ENCODE data around the gene MVD. TPM values are rescaled to one million over a fixed set of nuclear protein-coding genes. Genes with fewer than 3 reads are reported as not detected.

The MVD gene
- total and polyA plus RNA-seq, 10 donors = 24.1 to 74.9 (median 37.1) TPM

DNA sequence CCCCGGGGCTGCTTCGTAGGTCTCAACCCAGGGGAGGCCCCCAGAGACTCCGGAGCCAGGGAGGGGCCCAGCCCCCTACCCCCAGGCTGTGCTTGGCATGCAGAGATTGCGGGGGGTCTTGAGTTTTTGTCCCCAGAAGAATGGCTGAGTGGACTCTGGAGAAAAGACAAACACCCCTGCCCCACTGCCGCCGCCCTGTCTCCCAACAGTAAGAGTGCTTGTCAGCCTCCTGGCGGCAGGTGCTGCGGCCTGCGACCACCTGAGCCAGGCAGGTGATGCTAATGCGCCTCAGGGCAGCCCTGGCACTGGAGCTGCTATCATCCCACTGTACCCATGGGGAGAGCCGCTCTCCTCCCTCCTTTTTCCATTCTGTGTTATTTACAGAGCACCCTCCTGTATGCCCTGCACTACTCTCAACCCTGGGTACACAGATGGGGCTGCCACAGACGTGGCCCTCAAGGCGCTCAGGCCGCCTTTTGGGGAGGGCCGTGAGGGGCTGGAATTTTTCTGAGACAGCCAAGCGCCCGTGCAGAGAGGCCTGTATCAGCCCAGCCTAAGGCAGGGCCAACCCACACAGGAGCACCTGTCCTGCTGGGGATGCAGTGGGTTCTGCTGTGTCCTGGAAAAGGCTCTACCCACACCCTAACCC, 27.1 kb downstream of the MVD start:
- peaks cover 0 to 27% (median 18%) of the 10 kb centered on the region in 6 donors for H3K36me3 ChIP-seq
- 78 to 90% (median 88%) methylated on average over 15 to 17 of the region's 17 CpGs for WGBS, 5 donors
- H3K27me3 ChIP-seq (replicated peaks in 1 of 7) = peaks cover 0 to 47% (median 31%) of the 10 kb centered on the region in 7 donors
- DNase-seq = peak; percentile 75
- peaks cover 7 to 89% (median 61%) of the 10 kb centered on the region in 6 donors for H3K4me1 ChIP-seq
- no peak overlapping the region for H3K4me3 ChIP-seq
- peak overlapping the region in 3 of 8 donors; percentile 89 to 94 (median 90) for H3K27ac ChIP-seq
- intact Hi-C loops (cut with DNase I; ENCODE audit: low total_unique reads) = no loop called here
- H3K9me3 ChIP-seq = no peaks in the 10 kb centered on the region
- TF ChIP-seq POLR2AphosphoS5 (IDR thresholded peaks at IDR 0.05) (peak in 1 of 3 donors; percentile 13), POLR2A (IDR thresholded peaks at IDR 0.05) (no peak)
- TF ChIP-seq, protein P1, sequence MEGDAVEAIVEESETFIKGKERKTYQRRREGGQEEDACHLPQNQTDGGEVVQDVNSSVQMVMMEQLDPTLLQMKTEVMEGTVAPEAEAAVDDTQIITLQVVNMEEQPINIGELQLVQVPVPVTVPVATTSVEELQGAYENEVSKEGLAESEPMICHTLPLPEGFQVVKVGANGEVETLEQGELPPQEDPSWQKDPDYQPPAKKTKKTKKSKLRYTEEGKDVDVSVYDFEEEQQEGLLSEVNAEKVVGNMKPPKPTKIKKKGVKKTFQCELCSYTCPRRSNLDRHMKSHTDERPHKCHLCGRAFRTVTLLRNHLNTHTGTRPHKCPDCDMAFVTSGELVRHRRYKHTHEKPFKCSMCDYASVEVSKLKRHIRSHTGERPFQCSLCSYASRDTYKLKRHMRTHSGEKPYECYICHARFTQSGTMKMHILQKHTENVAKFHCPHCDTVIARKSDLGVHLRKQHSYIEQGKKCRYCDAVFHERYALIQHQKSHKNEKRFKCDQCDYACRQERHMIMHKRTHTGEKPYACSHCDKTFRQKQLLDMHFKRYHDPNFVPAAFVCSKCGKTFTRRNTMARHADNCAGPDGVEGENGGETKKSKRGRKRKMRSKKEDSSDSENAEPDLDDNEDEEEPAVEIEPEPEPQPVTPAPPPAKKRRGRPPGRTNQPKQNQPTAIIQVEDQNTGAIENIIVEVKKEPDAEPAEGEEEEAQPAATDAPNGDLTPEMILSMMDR (IDR thresholded peaks at IDR 0.05 in 8 of 11, conservative IDR thresholded peaks at IDR 0.05 in 3 of 11) = no peak

DNA sequence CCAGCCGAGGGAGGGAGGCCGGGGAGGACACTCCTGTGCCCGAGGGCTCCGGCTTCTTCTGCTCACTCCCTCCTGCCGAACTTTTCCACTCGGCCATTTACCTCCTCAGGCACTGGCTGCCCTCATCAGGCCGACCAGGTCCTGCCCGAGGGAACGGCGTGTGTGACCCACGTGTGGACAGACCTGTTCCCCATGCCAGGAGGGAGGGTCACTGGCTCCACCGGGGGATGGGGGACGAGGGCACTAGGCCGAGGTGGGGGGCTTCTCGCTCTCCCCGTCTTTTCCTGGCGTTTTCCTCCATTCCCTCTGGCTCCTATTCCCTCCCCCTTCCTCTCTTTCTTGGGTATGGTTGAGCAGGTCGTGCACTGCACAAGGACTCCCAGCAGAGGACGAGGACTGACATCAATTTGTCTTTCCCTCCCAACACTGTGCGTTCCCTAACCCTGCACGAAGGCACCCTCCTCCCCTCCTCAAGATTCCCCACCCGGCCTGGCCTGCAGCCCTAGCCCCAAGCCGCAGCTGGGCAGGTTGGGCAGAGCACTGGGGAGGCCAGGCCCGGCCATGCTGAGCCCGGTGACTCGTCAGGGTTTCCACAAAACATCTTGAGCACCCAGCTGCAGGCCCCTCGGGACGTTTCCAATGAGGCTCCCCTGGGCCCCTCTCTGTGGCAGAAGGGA, 27.8 kb downstream of the MVD start:
- Histone ChIP-seq H3K9me3 (no peaks in the 10 kb centered on the region), H3K4me1 (peaks cover 7 to 82% (median 55%) of the 10 kb centered on the region in 6 donors), H3K27me3 (replicated peaks in 1 of 7) (peaks cover 0 to 40% (median 24%) of the 10 kb centered on the region in 7 donors), H3K4me3 (peak overlapping the region; percentile 52 to 76 (median 63)), H3K36me3 (peaks cover 0 to 34% (median 25%) of the 10 kb centered on the region in 6 donors), H3K27ac (peak overlapping the region; percentile 53 to 94 (median 86))
- DNase-seq = peak; percentile 82
- TF ChIP-seq POLR2A (IDR thresholded peaks at IDR 0.05) = no peak
- TF ChIP-seq POLR2AphosphoS5 (IDR thresholded peaks at IDR 0.05) = no peak
- TF ChIP-seq, protein P1 (IDR thresholded peaks at IDR 0.05 in 8 of 11, conservative IDR thresholded peaks at IDR 0.05 in 3 of 11) = no peak
- intact Hi-C loops (cut with DNase I; ENCODE audit: low total_unique reads) = no loop called here
- WGBS, 5 donors = 28 to 41% (median 34%) methylated on average over 25 to 28 of the region's 28 CpGs

DNA sequence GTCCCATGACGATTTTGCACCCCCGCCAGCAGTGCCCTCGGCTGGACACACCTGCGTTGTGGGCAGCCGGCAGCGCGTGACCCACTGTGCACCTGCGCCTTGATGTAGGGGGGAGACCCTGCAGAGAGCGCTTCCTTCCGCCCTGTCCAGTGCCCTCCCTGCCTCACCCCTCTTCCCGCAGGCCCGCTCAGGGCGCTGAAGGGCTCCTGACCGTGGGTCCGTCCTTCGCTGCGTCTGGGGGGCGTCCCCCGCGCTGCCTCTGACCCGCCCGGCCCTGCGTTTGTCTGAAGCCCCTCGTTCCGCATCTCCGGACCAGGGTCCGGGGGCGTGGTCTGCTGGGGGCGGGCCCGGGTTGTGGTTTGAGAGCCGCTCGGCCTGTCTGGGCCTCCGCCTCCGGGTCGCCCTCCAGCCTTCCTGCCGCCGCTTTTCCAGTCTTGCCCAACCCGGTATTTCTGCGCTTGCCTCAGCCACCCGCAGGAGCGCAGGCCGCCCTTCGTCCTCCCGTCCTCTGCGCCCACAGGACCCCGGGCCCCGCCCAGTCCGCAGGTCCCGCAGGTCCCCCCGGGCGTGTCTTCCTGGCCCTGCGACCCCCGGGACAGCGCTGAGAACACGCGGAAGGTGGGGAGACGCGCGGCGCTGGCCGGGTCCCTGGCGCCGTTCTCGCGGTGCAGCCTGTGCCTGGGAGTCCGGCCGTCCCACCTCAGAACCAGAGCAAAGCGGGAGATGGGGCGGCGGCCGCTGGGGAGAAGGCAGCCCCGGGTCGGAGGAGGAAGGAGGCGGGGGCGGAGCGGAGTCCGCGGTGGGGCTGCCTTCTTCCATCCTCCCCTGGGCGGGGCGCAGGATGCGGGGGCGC, 28.5 kb downstream of the MVD start:
- intact Hi-C loops (cut with DNase I; ENCODE audit: low total_unique reads) = no loop called here
- Histone ChIP-seq H3K27me3 (replicated peaks in 1 of 7) (peaks cover 0 to 33% (median 17%) of the 10 kb centered on the region in 7 donors), H3K9me3 (no peaks in the 10 kb centered on the region), H3K4me3 (peak overlapping the region; percentile 52 to 76 (median 63)), H3K27ac (peak overlapping the region; percentile 53 to 94 (median 86)), H3K4me1 (peaks cover 7 to 74% (median 48%) of the 10 kb centered on the region in 6 donors), H3K36me3 (peaks cover 0 to 41% (median 32%) of the 10 kb centered on the region in 6 donors)
- TF ChIP-seq POLR2AphosphoS5 (IDR thresholded peaks at IDR 0.05) = peak; percentile 92 to 93 (median 93)
- TF ChIP-seq, protein P1 (IDR thresholded peaks at IDR 0.05 in 8 of 11, conservative IDR thresholded peaks at IDR 0.05 in 3 of 11) = peak in 1 of 11 experiments; percentile 15
- peak in 1 of 3 donors; percentile 30 for TF ChIP-seq POLR2A (IDR thresholded peaks at IDR 0.05)
- WGBS, 5 donors = 0 to 4% (median 2%) methylated on average over 30 to 81 of the region's 82 CpGs
- peak; percentile 95 for DNase-seq

All from spleen (tissue), 11 donors.